NB4 (cell line): ENCODE data around the gene CALR.

Experiments used
- DNase-seq: peaks from one replicate; pipeline ENCODE4 v3.0.0; 2010; ENCODE audit warnings: low read depth
- H3K4me3 ChIP-seq: one replicate; pipeline ENCODE4 v1.5.1; 2011; ENCODE audit warnings: mild to moderate bottlenecking, low read depth, low read length, moderate library complexity
- MYC ChIP-seq: IDR thresholded peaks from 2 replicates; pipeline ENCODE4 v1.6.1; 2011; ENCODE audit warnings: low read depth, low read length
- POLR2A ChIP-seq: IDR thresholded peaks from 2 replicates; pipeline ENCODE4 v1.6.1; 2011; ENCODE audit warnings: mild to moderate bottlenecking; ENCODE audit not compliant: insufficient read length; ENCODE audit errors: extremely low read depth
- TF ChIP-seq, protein P1 (sequence below): IDR thresholded peaks from 2 replicates; pipeline ENCODE4 v1.6.1; 2011; ENCODE audit warnings: low read depth, low read length
- TF ChIP-seq, protein P2 (sequence below): IDR thresholded peaks from one replicate; pipeline ENCODE4 v1.5.1; 2012; ENCODE audit warnings: low read depth, low read length

Gene CALR

DNA sequence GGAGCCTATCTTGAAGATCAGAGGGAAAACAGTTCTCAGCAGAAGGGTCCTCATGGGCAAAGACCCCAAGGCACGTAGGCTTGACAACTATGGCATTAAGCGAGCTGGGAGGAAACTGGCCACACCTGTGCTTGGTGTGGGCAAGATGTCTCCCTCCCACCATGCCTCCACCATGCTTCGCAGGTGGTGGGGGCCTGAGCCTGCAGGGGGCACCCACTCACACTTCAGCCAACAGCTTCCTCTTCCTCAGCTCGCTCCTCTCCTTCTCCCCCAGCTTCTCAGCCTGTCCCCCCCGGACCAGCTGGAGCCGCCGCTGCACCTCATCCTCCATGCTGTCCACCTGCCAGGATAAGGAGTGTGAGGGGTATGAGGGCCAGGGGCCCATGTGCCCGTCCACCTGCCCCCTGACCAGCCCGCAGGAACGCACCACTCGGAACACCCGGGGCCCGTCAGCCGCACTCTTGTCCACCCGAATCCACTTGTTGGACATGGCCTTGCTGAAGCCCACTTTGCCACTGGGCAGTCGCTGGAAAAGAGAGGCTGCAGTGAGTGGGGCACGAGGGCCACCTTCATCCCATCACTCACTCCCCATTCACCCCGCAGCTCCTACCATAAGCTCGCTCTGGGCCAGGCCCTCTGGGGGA is 8.3 kb upstream of the CALR start:
- DNase-seq = peak; percentile 55
- H3K4me3 ChIP-seq = peak overlapping the region; percentile 25
- TF ChIP-seq MYC (peak; percentile 48; the same call in 1 of the 2 replicates), POLR2A (no peak)
- TF ChIP-seq, protein P1, sequence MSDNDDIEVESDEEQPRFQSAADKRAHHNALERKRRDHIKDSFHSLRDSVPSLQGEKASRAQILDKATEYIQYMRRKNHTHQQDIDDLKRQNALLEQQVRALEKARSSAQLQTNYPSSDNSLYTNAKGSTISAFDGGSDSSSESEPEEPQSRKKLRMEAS = peak; percentile 64
- TF ChIP-seq, protein P2, sequence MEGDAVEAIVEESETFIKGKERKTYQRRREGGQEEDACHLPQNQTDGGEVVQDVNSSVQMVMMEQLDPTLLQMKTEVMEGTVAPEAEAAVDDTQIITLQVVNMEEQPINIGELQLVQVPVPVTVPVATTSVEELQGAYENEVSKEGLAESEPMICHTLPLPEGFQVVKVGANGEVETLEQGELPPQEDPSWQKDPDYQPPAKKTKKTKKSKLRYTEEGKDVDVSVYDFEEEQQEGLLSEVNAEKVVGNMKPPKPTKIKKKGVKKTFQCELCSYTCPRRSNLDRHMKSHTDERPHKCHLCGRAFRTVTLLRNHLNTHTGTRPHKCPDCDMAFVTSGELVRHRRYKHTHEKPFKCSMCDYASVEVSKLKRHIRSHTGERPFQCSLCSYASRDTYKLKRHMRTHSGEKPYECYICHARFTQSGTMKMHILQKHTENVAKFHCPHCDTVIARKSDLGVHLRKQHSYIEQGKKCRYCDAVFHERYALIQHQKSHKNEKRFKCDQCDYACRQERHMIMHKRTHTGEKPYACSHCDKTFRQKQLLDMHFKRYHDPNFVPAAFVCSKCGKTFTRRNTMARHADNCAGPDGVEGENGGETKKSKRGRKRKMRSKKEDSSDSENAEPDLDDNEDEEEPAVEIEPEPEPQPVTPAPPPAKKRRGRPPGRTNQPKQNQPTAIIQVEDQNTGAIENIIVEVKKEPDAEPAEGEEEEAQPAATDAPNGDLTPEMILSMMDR = peak; percentile 39

DNA sequence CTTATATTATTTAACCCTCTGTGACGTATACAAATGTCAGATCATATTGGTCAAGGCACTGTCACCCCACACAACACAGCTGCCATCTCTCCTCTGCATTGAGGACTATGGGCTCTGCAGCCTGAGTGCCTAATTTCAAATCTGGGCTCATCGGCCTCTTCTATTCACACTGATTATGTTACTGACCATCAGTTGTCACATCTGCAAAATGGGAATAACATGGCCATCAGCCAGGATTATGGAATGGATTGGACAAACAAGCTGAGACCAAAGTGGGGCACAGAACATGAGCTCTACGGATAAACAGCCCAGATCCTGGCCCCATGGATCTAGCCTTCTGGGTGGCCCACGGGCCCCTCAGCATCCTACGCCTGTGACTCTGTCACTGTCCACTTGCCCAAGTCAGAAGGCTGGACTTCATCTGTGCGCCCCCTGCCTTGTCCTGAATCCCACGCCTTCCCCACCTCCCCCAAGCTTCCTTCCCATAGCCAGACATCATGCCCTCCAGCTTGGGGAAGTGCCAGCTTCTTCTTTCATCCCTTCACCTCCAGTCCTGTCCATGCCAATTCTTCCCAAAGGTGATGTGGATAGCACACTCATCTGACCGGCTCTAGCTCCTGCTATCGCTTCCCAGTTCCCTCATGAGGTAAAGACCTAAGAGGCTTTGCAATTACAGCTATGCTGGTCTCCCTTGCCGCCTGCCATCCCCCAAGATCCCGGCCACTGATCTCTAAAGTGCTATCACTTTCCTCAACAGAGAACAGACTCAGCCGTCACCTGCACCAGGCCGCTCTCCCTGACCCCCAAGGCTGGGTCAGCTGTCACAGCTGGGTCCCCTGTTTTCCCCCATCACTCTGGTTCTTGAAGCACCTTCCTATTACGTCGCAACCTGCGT is 5.8 kb upstream of the CALR start:
- peak overlapping the region; percentile 95 for H3K4me3 ChIP-seq
- TF ChIP-seq POLR2A (no peak), MYC (no peak; the same call in 1 of the 2 replicates)
- TF ChIP-seq, protein P1 = no peak
- TF ChIP-seq, protein P2 = no peak
- no peak for DNase-seq

DNA sequence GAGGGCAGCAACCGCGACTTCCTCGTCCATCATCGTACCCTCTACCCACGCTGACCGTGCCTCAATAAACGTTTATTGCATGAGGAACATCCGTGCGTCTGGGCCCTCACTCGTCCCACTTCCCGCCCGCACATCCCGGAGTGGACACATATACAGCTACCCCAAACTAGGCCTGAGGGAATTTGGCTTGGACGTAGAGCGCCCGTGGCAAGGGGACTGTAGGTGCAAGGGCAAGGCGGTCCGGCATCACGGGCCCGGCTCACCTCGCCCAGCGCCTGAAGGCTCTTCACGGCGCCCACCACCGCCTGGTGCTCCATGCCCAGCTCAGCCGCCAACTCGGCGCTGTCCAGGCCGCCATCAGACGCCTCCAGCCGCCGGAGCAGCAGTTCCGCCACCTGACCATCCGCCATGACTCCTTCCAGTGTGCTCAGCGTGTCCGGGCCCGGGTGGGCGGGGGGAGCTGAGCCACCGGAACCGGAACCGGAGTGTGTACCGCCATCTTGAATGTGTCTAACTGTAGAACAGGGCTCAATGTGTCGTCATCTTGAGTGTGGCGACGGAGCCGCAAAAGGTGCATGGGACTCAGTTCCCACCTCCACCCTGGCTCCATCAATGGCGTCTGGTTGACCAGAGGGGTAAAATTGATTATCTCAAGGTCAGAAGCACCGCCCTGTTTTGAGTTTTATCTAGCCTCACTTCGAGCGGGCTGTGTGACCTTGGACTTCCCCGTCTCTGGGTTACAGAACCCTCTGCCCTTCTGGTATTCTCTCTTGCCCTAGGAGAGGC is 4.9 kb upstream of the CALR start, which contains the start of gene FARSA:
Gene FARSA, minus strand, starts transcription at position 425 of the 786 bp plus-strand sequence. Its CDS starts 15 bp downstream, at position 410.
- TF ChIP-seq, protein P1 = peak; percentile 78
- TF ChIP-seq POLR2A = peak; percentile 93
- TF ChIP-seq, protein P2 = no peak
- TF ChIP-seq MYC = peak; percentile 92
- peak; percentile 93 for DNase-seq
- peak within 1 kb of the TSS; percentile 95 for H3K4me3 ChIP-seq

DNA sequence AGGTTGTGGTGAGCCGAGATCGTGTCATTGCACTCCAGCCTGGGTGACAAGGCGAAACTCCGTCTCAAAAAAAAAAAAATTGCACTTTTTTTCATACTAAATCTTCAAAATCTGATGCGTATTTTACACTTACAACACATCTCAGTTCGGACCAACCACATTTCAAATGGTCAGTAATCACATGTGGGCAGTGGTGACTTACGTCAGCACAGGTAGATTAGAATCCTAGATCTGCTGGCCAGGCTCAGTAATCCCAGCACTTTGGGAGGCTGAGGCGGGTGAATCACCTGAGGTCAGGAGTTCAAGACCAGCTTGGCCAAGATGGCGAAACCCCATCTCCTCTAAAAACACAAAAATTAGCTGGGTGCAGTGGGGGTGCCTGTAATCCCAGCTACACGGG is 3.3 kb upstream of the CALR start:
- TF ChIP-seq, protein P1 = no peak
- no peak for TF ChIP-seq POLR2A
- TF ChIP-seq, protein P2 = no peak
- no peak for TF ChIP-seq MYC
- DNase-seq = no peak
- H3K4me3 ChIP-seq = no peak overlapping the region

DNA sequence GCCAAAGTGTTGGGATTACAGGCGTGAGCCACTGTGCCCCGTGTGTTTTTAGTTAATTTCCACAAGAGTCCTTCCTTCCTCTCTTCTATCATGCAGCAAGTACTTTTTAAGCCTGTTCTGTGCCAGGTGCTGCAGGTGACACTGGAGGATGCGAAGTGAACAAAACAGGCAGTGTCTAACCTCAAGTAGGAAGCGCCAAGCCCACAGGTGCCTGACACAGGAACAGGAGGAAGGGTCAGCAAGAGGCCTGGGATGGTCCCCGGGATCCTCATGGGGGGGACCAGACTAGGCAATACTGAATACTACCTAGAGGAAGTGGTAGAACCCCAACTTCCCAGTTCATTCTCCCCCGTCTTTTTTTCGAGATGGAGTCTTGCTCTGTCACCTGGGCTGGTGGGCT is 1.8 kb upstream of the CALR start:
- DNase-seq = peak; percentile 56
- no peak overlapping the region for H3K4me3 ChIP-seq
- TF ChIP-seq POLR2A (no peak), MYC (no peak)
- TF ChIP-seq, protein P2 = no peak
- TF ChIP-seq, protein P1 = no peak
